Tibial nerve (tissue), 3 donors: ENCODE results near the gene RTN4.

Experiments used
- POLR2A ChIP-seq, 2 donors: fragments of 450-650 bp; IDR thresholded peaks; one replicate each; pipeline ENCODE4 v1.6.1; 2017; ENCODE audit warnings: antibody characterized with exemption in 2 of 2, mild to moderate bottlenecking in 2 of 2, moderate library complexity in 2 of 2
- TF ChIP-seq, protein P1 (sequence below), 5 experiments: fragments of 200-600 bp in 3 of 5; fragments of 450-650 bp in 2 of 5; sonication (generic) in 3 of 5; IDR thresholded peaks; one replicate each; pipeline ENCODE4 v1.5.1; 2016 to 2019; ENCODE audit warnings: antibody characterized with exemption in 5 of 5, mild to moderate bottlenecking in 3 of 5, moderate library complexity in 2 of 5

GRCh38 chr2:55078956-55079355 lies 28.7 kb upstream of the RTN4 start:
- TF ChIP-seq, protein P1, sequence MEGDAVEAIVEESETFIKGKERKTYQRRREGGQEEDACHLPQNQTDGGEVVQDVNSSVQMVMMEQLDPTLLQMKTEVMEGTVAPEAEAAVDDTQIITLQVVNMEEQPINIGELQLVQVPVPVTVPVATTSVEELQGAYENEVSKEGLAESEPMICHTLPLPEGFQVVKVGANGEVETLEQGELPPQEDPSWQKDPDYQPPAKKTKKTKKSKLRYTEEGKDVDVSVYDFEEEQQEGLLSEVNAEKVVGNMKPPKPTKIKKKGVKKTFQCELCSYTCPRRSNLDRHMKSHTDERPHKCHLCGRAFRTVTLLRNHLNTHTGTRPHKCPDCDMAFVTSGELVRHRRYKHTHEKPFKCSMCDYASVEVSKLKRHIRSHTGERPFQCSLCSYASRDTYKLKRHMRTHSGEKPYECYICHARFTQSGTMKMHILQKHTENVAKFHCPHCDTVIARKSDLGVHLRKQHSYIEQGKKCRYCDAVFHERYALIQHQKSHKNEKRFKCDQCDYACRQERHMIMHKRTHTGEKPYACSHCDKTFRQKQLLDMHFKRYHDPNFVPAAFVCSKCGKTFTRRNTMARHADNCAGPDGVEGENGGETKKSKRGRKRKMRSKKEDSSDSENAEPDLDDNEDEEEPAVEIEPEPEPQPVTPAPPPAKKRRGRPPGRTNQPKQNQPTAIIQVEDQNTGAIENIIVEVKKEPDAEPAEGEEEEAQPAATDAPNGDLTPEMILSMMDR (IDR thresholded peaks at IDR 0.05), result no peak
- no peak for TF ChIP-seq POLR2A (IDR thresholded peaks at IDR 0.05)
